K562 (cell line): ENCODE results near the gene MARCHF3. TPM values are rescaled to one million over a fixed set of nuclear protein-coding genes. Genes with fewer than 3 reads are reported as not detected.

ENCODE experiments used
- ATAC-seq: fragments of 200-7000 bp; cut with Tn5 transposase; 3 replicates; pipeline ENCODE4 v1.9.1; 2020; ENCODE audit warnings: moderate library complexity
- BruUV-seq: library from RNA; stranded (reverse); fragments of 400-500 nt; replicated peaks from 2 replicates; lab custom pipeline; 2021; lab: Mats Ljungman, UMichigan
- CTCF ChIA-PET: fragments of 300-600 bp; formaldehyde crosslinking; extraction: SDS; loops from one replicate; lab custom pipeline; 2021; ENCODE audit warnings: low intra/inter-chr PET ratio; lab: Yijun Ruan, JAX
- POLR2A ChIA-PET: fragments of 300-600, 350-650 bp; sonication (Branson Sonifier 250); formaldehyde crosslinking; extraction: SDS; loops from one replicate; lab custom pipeline; 2021; ENCODE audit warnings: antibody characterized with exemption, inconsistent platforms; lab: Yijun Ruan, JAX
- DNase-seq, 4 experiments: peaks; one replicate each; pipeline versions ENCODE4 v3.0.0 to v3.0.0-alpha.2; 2011 to 2018; ENCODE audit warnings: low spot score in 3 of 4, mixed read lengths in 3 of 4; ENCODE audit errors: extremely low read depth in 1 of 4
- FAIRE-seq: peaks from 2 replicates; lab custom pipeline; 2011; peaks lifted over from hg19 to GRCh38; lab: Jason Lieb, UNC
- H2AFZ ChIP-seq: 2 replicates; pipeline ENCODE4 v1.6.0; 2011; ENCODE audit warnings: low read depth, low read length, control low read depth, inconsistent platforms
- H3K27ac ChIP-seq: fragments of 200-600 bp; 3 replicates; pipeline ENCODE4 v1.8.0; 2011; ENCODE audit warnings: low read depth, mild to moderate bottlenecking, control low read depth, inconsistent platforms, low read length, moderate library complexity, mixed read lengths; ENCODE audit errors: extremely low read depth
- H3K27me3 ChIP-seq, 2 experiments: fragments of 300-600 bp in 1 of 2; 2 replicates in 1 of 2; 3 replicates in 1 of 2; pipeline versions ENCODE4 v1.6.0 to v1.8.0; 2011; ENCODE audit warnings: inconsistent platforms in 2 of 2, low read length in 2 of 2, mild to moderate bottlenecking in 1 of 2, mixed read lengths in 1 of 2, moderate library complexity in 1 of 2; ENCODE audit not compliant: control insufficient read depth in 2 of 2, insufficient read depth in 2 of 2
- H3K36me3 ChIP-seq: fragments of 300-600 bp; 3 replicates; pipeline ENCODE4 v1.8.0; 2011; ENCODE audit warnings: mild to moderate bottlenecking, low read length, inconsistent platforms; ENCODE audit not compliant: control insufficient read depth, insufficient read depth
- H3K4me1 ChIP-seq, 2 experiments: fragments of 200-600 bp in 1 of 2; replicated peaks in 1 of 2; 2 replicates in 1 of 2; 3 replicates in 1 of 2; pipeline versions ENCODE4 v1.5.1 to v1.8.0; 2011; ENCODE audit warnings: inconsistent platforms in 2 of 2, low read length in 2 of 2, mild to moderate bottlenecking in 1 of 2, mixed read lengths in 1 of 2, moderate library complexity in 1 of 2; ENCODE audit not compliant: control insufficient read depth in 2 of 2, insufficient read depth in 2 of 2
- H3K4me2 ChIP-seq: 2 replicates; pipeline ENCODE4 v1.6.1; 2011; ENCODE audit warnings: low read length, control low read depth, inconsistent platforms, mixed read lengths; ENCODE audit not compliant: insufficient read depth
- H3K4me3 ChIP-seq: fragments of 200-600 bp; sonication (generic), shearing (Covaris generic); 2 replicates; pipeline ENCODE4 v1.5.1; 2016; ENCODE audit warnings: control low read depth, inconsistent platforms
- H3K79me2 ChIP-seq: fragments of 200-600 bp; 3 replicates; pipeline ENCODE4 v1.8.0; 2011; ENCODE audit warnings: low read length, inconsistent platforms; ENCODE audit not compliant: control insufficient read depth, insufficient read depth
- H3K9ac ChIP-seq, 2 experiments: 2 replicates each; pipeline versions ENCODE4 v1.6.0 to v1.6.1; 2011; ENCODE audit warnings: low read depth in 2 of 2, low read length in 2 of 2, control low read depth in 1 of 2, inconsistent platforms in 1 of 2, mild to moderate bottlenecking in 1 of 2, mixed read lengths in 1 of 2; ENCODE audit not compliant: insufficient read depth in 1 of 2
- H3K9me1 ChIP-seq: one replicate; pipeline ENCODE4 v1.6.0; 2011; ENCODE audit warnings: inconsistent platforms, mild to moderate bottlenecking, low read length, moderate library complexity; ENCODE audit not compliant: control insufficient read depth, insufficient read depth
- H3K9me3 ChIP-seq: replicated peaks from 2 replicates; pipeline ENCODE4 v1.5.1; 2011; ENCODE audit warnings: low read depth, low read length, inconsistent platforms; ENCODE audit not compliant: control insufficient read depth, insufficient read depth
- H4K20me1 ChIP-seq: replicated peaks from 2 replicates; pipeline ENCODE4 v1.6.1; 2011; ENCODE audit warnings: low read length, inconsistent platforms, mixed read lengths; ENCODE audit not compliant: control insufficient read depth, insufficient read depth
- CHAMP1 ChIP-seq: fragments of 450-650 bp; IDR thresholded peaks from 2 replicates; pipeline ENCODE4 v1.6.1; 2016; ENCODE audit warnings: mild to moderate bottlenecking
- EP300 ChIP-seq: IDR thresholded peaks from 2 replicates; pipeline ENCODE4 v1.6.1; 2012; ENCODE audit warnings: low read length, improper control_type of control experiment
- HMBOX1 ChIP-seq: sonication (generic); IDR thresholded peaks from 2 replicates; pipeline ENCODE4 v1.6.1; 2016
- PURB ChIP-seq: sonication (generic); formaldehyde crosslinking; IDR thresholded peaks from 2 replicates; pipeline ENCODE4 v1.9.0; 2021; ENCODE audit warnings: low read depth, mild to moderate bottlenecking, missing genetic modification reagents
- WGBS: fragments of 100-300 bp; shearing (Covaris generic); methylation state at CpG from one replicate; pipeline ENCODE4 v1.1.6; 2016; ENCODE audit warnings: low coverage, mixed read lengths; ENCODE audit not compliant: insufficient coverage; ENCODE audit errors: missing lambda C conversion rate; 5-methylcytosine and 5-hydroxymethylcytosine counted together
- in situ Hi-C: fragments of 300-500 bp; cut with MboI; formaldehyde crosslinking; loops from 4 replicates; pipeline ENCODE4 v1.15.0; 2018; ENCODE audit warnings: inconsistent platforms, mixed read lengths
- intact Hi-C: fragments of 100-400 bp; cut with micrococcal nuclease; formaldehyde crosslinking; loops from 2 replicates; pipeline ENCODE4 v1.14.2; 2022
- polyA plus RNA-seq, 8 experiments: library from polyadenylated mRNA; depleted of rRNA in 4 of 8; stranded (reverse) in 5 of 8; unstranded in 3 of 8; fragments of >200 nt; fragmentation: Nextera tagmentation in 2 of 8; fragmentation: Illumina TruSeq in 1 of 8; extraction: Ambion mirVana in 2 of 8; extraction: Trizol in 1 of 8; gene quantifications; 2 replicates each; pipeline versions ENCODE4 v1.2.1 to v1.2.3, GENCODE V29; 2011 to 2014; ENCODE audit warnings: inconsistent platforms in 1 of 8, missing spikeins in 1 of 8
- total RNA-seq, 7 experiments: library from RNA; depleted of rRNA in 6 of 7; stranded (reverse); fragments of >200 nt in 6 of 7; fragmentation: Illumina TruSeq in 2 of 7; extraction: Trizol in 2 of 7; gene quantifications; 2 replicates each; pipeline versions ENCODE4 v1.2.1 to v1.2.3, GENCODE V29; 2011 to 2021; ENCODE audit warnings: low replicate concordance in 1 of 7

MARCHF3 gene
- total and polyA plus RNA-seq, 9 of the 15 experiments (the other 6 are each of a cell fraction or from before 2014, with no cell fraction given), result 5.6 to 37.4 (median 16.5) TPM

DNA sequence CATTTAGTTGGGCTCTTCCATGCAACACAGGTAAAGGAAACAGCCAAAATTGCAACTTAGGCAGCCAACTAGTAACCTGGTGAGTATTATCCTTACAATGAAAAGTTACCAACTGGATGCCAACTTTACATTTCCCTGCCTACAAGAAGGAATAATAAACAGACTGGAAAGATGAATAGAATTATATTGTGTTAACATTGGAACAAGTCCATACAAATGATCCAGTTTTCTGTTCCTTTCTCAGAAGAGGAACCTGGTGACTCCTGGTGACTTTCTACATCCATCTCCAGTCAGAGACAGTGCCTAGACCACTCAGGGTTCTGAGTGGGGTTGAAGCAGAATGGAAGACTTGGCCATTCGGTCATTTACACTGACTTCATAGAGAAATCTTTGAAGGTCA lies 20.6 kb downstream of the MARCHF3 start:
- no peak overlapping the region for H3K9ac ChIP-seq
- peaks cover 4% of the 10 kb centered on the region; the same call in 1 of the 2 replicates for H4K20me1 ChIP-seq
- no peaks in the 10 kb centered on the region for H3K27me3 ChIP-seq
- CTCF ChIA-PET, result no interaction called here
- no peaks in the 10 kb centered on the region for H3K9me3 ChIP-seq
- no peak overlapping the region for H2AFZ ChIP-seq
- H3K79me2 ChIP-seq, result peaks cover 93% of the 10 kb centered on the region
- no peak for TF ChIP-seq EP300
- TF ChIP-seq HMBOX1, result peak; percentile 69
- no peak for TF ChIP-seq PURB (CRISPR knock-in tag)
- no peak for TF ChIP-seq CHAMP1
- H3K4me2 ChIP-seq, result no peak overlapping the region
- DNase-seq (no peak), ATAC-seq (peak; percentile 29; the same call in 2 of the 3 replicates), FAIRE-seq (no peak)
- no peaks in the 10 kb centered on the region for H3K9me1 ChIP-seq
- H3K4me1 ChIP-seq, result peaks cover 0 to 23% of the 10 kb centered on the region in 2 experiments; a peak in 3 of 5 replicates
- intact Hi-C loops (no loop called here), in situ Hi-C loops (no loop called here)
- BruUV-seq, result no TSS peak
- POLR2A ChIA-PET, result interaction anchor here (1.2 to 2.1 kb wide), 2 partner anchors 10 to 11 kb away, joined by 3 to 5 read pairs; no protein-coding TSS in a partner anchor
- 54% methylated on average over 1 of the region's 1 CpG for WGBS
- no peaks in the 10 kb centered on the region; the same call in 2 of the 3 replicates for H3K36me3 ChIP-seq
- H3K27ac ChIP-seq, result no peak overlapping the region
- no peak overlapping the region for H3K4me3 ChIP-seq
